Measurements from ENCODE around the gene C1S.
"Not testable (repeated sequence)": the region's sequence is repeated elsewhere in the genome, so short reads cannot be mapped to it uniquely, and the experiment has no call there.

Gene C1S

DNA sequence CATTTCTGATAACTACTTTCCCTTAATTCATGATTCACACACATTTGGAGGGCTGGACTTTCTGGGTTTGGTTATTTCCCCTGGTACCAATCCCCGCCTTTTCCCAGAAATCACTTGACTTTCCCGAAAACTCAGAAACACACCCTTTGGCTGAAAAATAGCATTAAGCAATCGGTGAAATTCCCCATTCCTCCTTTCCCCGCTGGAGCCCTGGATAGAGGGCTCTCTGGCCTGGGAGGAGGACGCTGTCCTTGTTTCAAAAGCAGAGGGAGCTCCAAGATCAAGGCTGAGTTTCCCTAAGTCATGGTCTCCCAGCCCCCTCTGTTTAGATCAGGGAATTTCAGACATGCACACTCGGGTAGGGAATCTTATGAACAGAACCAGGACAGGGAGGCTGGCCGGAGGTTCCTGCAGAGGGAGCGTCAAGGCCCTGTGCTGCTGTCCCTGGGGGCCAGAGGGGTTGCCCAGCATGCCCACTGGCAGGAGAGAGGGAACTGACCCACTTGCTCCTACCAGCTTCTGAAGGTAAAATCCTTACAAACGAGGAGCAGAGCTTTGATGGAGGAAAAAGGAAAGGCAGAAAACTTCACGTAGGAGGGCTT, at the start of gene C1S:
C1S (plus strand) TSS at position 366 of the 602 bp plus-strand sequence. CDS start 1,195 bp downstream, outside the sequence.
- no peak for DNase-seq

DNA sequence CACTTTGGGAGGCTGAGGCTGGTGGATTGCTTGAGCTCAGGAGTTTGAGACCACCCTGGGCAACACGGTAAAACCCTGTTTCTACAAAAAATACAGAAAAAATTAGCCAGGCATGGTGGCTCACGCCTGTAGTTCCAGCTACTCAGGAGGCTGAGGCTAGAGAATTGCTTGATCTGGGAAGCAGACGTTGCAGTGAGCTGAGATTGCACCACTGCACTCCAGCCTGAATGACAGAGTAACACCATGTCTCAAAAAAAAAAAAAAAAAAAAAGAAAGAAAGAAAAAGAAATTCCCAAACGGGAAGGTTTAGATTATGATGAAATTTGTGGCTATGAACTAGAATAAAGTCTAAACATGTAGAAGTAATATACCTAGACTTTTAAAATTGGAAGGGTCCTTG, 49.1 kb upstream of the C1S start:
- not testable (repeated sequence) for DNase-seq

DNA sequence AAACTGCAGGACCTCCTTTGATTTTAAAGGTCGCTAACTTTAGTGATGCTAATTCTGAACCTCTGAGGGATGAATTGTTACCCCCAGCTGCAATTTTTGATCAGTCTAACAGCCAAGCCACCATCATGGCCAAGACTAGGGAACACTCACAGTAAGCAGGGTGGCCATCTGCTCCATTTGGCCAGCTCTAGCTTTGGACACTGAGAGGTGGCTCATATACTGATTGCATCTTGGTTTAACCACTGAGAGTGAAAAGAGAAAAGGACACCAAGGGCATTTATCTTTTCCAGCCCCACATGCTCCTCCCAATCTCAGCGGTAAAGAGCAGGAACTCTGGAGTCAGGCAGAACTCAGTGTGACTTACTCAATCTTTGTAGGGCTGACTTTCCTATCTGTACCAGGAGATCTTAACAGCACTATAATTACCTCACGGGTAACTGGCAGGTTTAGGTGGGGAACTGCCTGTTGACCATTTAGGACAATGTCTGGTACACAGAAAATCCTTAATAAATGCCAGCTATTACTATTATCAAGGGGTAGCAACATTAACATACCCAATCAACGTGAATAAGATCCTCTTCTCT, 48.4 kb upstream of the C1S start:
- DNase-seq: no peak

DNA sequence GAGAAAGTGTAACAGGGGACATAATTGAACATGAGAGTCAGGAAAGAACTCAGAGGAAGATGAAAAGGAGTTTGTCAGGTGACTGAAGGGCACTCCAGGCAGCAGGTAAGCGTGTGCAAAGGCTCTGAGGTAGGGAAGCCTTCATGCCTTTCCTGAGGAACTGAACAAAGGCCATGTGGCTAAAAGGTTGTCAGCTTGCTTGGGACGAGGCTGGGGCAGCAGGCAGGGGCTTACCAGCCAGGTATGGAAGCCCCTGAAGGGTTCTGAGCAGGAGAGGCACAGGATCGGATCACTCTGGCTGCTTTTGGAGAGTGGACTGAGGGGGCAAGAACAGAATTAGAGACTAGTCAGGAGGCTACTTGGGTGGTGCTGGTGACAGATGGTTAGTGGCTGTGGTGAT, 47.4 kb upstream of the C1S start:
- no peak for DNase-seq

DNA sequence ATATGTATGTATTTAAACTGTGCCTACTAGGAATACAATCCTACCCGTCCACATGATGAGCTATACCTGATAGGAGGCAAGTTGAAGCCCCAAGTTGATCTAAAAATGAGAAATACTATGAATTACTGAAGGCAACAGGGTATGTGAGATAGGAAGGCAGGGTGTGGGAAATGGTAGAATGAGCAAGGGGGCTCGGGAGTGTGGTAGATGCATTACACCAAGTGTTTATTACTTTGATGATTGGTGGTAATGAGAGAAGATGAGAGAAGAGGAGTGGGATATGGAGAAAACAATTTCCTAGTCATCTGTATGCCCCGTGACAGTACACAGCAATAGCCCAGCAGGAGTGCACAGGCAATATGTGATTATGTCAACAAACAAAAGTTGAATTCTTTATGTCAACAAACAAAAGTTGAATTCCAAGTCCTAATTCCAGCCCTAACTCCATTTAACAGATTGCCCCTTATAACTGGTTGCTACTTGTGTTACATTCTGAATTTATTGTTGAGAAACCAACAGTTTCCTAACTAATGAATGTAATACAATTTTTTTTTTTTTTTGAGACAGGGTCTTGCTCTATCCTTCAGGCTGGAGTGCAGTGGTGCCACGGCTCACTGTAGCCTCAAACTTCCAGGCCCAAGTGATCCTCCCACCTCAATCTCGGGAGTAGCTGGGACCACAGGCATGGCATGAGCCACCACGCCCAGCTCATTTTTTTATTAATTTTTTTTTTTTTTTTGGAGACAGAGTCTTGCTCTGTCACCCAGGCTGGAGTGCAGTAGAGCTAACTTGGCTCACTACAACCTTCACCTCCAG, 44.8 kb upstream of the C1S start:
- no peak for DNase-seq

DNA sequence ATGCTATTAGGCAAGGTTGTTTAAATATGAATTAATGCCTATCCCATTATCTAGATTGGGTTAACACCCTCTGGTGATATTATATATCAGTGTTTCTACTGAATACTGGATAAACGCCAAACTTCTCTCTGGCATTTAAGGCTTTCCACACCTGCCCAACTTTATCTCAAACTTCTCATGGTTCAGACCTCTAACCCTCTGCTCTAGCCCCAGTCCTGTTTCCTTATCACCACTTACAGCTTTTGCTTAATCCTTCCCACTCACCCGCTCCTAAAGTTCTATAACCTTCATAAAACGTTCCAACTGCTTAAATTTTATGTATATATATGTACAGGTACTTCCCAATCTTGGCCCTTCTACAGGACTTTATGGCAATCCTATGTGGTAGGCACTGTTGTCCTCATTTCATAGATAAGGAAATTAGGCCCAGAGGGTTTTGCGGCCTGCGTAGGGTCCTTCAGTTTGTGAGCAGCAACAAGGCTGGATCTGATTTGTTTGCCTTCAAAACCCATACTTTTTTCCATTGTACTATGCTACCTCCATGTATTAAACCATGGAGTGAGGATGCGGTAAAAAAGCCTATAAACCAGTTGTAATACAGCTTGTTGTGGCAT, 43.5 kb upstream of the C1S start:
- DNase-seq: peak; percentile 40

DNA sequence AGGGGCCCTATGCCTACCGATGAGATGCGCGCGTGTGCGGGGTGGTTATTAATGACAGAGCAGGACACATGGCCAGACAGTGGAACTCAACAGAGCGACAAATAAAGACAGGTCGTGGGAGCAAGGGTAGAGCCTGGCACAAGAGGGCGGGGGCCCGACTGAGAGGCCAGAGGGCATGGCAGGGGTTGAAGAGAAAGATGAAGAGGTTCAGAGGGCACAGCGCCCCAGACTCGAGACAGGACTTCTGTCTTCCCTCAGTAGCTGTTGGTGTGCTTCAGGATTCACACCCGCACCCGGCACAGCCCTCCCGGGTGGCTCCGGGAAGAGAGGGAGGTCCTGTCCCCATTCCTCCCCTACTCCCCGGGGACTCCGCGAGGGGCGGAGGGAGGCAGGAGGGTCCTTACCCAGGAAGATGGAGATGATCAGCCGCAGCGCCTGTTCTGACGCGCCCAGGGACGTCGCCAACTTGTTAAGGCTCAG, 42.6 kb upstream of the C1S start:
- peak; percentile 100 for DNase-seq

DNA sequence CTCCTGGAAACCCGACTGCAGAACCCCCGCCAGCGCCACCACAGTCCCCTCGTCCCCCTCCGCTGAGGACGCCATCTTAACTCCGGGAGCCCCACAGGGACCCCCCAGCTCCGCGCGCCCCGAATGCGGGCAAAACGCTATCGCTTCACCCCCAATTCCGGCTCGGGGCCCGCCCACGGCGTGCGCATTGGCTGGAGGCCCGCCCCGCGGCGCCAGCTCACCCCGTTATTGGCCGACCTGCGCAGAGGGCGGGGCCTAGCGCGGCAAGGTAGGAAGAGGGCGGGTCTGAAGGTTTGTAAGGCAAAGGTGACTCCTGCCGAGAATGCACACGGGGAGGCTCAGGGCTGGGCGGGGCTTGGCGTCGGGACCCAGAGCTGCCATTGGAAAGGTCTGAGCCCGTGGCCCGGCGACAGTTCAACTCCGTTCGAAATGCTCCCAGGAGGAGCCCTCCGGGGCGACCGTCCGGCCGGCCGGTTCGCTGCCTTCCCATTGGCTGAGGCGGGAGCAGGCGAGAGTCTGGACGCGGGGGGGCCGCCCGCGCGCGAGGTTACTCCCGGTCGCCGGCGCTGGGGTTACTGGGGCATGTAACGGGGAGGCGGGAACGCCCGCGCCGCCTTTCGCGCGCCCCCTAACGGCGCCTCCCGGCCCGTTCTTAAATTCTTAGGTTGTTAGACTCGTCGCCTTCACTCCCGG, 42.0 kb upstream of the C1S start, which contains the start of gene LPCAT3:
LPCAT3 (minus strand) TSS at position 127 of the 693 bp plus-strand sequence; CDS start at position 75, 52 bp downstream.
- DNase-seq: peak; percentile 100

DNA sequence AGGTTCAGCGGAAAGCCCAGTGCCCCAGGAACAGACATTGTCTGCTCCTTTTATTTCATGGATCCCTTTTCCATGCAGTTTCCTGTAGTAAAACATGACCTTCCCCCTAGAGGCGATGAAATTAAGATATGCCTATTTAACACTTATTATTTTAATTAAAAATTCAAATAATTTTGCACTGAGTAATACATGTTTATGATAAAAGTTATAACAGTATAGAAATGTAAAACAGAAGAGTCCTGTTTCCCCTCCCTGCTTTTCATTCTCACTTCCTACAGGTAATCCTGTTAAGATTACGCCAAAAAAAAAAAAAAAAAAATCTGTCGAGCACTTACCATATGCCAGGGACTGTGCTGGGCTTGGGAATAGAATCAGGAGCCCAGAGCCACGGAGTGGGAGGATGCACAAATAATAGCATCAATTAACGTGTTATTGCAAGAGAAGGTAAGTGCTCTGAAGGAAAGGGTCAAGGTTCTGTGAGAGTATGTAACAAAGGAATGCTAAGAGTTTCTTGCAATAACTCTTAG, 41.4 kb upstream of the C1S start:
- DNase-seq: peak; percentile 99

DNA sequence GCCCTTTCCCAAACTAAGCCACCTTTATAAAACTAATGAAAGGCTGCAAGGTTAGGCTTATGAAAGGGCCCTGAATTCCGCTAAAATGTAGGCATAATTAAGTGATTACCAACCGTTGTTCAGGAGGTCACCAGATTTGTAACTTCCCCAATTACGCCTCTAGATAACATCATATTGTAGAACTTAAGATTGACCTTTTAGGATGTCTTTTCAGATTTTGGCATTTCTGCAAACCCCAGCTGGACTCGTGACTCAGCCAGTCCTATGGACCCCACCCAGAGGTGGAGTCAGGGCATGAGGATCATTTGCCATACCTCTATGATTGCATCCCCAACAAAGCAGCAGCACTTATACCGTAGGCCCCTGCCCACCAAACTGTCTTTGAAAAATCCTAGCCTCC, 38.6 kb upstream of the C1S start:
- no peak for DNase-seq

DNA sequence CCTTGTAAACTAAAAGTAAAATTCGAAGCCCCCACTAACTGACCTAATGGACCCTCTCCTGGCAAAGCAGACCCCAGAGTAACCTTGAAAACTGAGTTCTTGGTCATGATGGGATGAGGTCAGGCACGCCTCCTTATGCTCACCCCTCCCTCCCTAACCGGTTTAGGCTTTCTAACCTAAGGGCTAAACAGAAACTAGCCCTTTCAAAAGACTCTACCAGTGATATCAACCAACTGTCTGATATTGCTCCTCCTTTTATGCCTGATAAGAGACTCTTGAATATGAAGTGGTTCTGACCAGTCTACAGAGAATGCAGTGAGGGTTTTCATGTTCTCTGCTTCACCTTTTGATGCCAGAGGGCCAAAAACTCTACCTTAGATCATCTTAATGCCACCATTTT, 37.4 kb upstream of the C1S start:
- DNase-seq: no peak

DNA sequence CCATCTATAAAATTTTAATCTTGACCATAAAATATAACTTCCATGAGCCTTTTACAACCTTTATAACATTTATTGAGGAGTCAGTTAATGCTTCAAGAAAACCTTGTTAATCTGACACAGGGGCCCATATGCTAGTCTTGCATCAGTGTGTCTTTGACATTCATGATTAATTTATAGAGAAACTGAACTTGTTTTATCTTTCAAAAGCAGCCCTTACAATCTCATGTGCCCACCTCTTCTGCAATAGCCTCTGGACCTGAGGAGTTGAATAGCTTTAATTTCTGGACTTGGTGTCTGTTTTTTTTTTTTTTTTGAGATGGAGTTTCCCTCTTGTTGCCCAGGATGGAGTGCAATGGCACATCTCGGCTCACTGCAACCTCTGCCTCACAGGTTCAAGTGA, 33.7 kb upstream of the C1S start:
- DNase-seq: no peak

DNA sequence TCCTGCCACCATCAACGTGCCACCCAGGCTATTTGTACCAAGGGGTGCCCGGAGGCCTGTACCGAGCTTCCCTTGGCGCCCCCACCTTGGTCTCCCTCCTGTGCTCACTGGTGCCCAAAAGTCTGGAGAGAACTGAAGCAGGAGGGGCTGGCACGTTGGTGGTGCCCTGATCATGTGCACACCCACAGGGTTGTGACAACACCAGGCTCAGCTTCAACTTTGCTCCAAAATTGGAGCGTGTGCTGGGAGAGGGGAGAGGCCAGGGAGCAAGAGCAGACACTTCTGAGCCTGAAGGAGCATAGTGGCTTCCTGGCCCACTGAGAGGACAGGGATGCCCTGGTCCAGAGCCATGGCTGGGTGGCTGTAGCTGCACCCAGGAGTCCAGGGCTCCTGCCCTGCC, 29.2 kb upstream of the C1S start:
- DNase-seq: no peak

DNA sequence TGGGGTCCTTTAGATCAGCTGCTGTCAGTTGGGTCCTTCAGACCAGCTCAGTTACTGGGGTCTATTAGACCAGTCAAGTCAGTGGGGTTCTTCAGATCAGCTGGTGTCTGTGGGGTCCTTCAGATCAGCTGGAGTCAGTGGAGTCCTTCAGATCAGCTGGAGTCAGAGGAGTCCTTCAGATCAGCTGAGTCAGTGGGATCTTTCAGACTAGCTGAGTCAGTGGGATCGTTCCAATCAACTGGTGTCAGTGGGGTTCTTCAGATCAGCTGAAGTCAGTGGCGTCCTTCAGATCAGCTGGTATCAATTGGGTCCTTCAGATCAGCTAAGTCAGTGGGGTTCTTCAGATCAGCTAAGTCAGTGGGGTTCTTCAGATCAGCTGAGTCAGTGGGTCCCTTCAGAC, 27.5 kb upstream of the C1S start:
- no peak for DNase-seq

DNA sequence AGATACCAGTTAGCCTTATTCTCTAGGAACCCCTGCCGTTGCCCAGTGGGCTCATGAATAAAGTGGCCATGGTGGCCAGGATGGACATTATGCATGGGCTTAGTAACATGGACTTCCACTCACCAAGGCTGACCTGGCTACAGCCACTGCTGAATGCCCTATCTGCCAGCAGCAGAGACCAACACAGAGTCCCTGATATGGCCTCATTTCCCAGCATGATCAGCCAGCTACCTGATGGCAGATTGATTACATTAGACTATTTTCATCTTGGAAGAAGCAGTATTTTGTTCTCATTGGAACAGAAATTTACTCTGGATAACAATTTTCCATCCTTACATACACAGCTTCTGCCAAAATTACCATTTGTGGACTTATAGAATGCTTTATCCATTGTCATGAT, 26.1 kb upstream of the C1S start:
- DNase-seq: no peak

DNA sequence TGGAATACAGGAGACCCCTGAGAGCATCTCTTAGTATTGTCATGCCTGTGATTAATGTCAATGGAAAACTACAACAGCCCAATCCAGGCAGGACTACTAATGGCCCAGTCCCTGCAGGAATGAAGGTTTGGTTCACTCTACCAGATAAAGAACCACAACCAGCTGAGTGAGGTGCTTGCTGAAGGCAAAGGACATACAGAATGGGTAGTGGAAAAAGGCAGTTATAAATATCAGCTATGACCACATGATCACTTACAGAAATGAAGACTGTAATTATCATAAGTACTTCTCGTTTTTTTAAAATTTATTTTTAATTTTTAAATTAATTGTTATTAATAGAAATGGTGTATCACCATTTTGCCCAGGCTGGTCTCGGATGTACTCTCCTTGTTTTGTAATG, 25.1 kb upstream of the C1S start:
- DNase-seq: no peak

DNA sequence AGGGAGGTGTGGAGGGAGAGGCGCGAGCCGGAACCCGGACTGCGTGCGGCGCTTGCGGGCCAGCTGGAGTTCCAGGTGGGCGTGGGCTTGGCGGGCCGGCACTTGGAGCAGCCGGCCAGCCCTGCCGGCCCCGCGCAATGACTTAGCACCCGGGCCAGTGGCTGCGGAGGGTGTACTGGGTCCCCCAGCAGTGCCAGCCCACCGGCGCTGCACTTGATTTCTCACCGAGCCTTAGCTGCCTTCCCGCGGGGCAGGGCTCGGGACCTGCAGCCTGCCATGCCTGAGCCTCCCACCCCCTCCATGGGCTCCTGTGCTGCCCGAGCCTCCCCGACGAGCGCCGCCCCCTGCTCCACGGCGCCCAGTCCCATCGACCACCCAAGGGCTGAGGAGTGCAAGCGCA, 23.1 kb upstream of the C1S start:
- DNase-seq: not testable (repeated sequence)

DNA sequence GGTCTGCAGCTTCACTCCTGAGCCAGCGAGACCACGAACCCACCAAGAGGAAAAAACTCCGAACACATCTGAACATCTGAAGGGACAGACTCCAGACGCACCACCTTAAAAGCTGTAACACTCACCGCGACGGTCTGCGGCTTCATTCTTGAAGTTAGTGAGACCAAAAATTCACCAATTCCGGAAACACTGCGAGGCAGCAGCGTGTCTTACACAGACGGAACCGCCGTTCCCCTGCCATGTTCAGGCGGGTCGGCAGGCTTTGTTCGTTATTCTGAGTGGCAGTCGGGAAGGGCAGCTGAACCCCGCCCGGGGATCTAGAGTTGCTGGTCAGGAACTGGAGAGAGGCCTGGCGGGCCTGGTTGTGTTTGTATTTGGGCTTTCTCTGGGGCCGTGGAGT, 21.9 kb upstream of the C1S start:
- no peak for DNase-seq

DNA sequence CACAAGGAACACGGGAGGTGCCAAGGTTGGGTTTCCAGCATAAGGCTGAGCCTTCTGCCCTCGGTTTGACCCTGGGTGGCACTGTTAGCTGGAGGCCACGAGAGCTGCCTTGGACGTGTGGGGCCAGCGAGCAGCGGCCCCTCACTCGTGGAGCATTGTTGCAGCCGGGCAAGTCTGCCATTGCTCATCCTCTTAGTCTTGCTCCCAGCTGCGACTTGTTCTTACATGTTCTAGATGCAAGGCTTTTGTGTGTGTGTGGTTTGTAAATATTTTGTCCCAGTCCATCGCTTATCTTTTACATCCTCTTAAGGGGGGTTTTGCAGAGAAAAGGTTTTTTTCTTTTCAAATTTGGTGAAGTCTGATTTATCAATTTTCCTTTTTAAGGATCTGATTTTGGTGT, 21.1 kb upstream of the C1S start:
- peak; percentile 89 for DNase-seq

DNA sequence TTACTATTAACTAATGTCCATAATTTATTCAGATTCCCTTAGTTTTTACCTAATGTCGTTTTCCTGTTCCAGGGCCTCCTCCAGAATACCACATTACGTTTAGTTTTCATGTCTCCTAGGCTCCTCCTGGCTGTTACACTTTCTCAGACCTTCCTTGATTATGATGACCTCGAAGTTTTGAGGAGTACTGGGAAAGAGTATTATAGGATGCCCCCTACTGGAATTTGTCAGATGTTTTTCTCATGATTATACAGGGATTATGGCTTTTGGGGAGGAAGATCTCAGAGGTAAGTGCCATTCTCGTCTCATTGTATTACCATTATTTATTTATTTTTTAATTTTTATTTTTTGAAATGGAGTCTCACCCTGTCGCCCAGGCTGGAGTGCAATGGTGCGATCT, 17.7 kb upstream of the C1S start:
- DNase-seq: no peak

DNA sequence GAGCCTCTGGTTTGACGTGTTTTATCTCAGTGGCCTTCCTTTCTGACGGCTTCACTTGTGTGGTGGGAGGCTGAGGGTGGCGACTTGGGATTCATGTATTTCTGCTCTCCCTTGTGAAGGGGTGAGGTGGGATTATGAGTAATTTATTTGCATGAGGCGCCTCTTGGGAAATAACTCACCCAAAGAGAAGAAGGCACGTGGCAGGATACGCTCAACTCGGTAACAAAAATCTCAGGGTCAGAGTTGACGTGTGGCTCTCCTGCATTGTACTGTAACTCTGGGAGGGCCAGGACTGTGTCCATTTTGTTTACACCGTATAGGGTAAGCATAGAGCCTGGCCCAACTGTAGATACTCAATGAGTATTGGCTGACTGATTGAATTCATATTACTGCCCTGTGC, 14.6 kb upstream of the C1S start:
- DNase-seq: no peak

DNA sequence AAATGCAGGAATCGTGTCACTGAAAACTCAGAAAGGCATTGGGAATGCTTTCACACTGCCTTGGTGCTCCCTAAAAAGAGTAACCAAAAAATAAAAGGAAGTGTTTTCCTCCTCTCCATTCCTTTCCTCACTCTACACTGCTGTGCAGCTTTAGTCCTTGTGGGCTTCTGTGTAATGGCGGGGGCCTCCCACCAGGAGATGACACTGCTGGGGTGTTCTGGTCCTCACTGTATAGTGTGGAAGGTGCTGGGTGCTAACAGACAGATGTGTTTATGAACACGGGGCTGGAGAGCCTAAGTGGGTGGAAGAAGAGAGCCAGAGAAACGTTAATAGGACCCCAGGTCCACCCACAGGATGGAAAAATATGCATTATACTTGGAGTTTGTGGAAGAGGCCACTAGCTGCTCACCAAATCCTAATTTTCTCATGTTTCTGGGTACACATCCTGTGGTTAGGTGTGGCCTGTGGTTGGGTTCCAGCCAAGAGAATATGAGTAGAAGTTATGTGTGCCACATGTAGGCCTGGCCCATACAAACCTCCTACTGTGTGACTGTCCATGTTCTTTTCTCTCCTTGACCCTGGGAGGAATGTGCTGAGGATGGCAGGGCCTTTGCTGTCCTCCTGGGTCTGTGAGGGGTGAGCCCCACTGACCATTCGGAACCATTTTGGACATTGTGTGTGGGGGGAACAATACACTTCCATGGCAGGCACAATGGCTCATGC, 14.0 kb upstream of the C1S start:
- no peak for DNase-seq

All from NCI-H2171 (cell line).